GM18861 (cell line): ENCODE data around the gene ZFR.
"Not testable (repeated sequence)": the region's sequence is repeated elsewhere in the genome, so short reads cannot be mapped to it uniquely, and the experiment has no call there.

Experiments
- ATAC-seq: cut with Tn5 transposase; IDR thresholded peaks from one replicate; pipeline ENCODE4 v1.9.1; 2021; ENCODE audit not compliant: unreplicated experiment

ZFR gene

GRCh38 chr5:32323741-32324140 lies 120.8 kb downstream of the ZFR start:
- no peak for ATAC-seq

- ATAC-seq, result no peak
Observed at GRCh38 chr5:32322882-32323281, 121.7 kb downstream of the ZFR start.

GRCh38 chr5:32321787-32322186 lies 122.8 kb downstream of the ZFR start:
- ATAC-seq, result not testable (repeated sequence)

- no peak for ATAC-seq
Observed at GRCh38 chr5:32320576-32320975, 124.0 kb downstream of the ZFR start.

- no peak for ATAC-seq
Observed at GRCh38 chr5:32319926-32320543, 124.5 kb downstream of the ZFR start.

GRCh38 chr5:32319392-32319791 lies 125.1 kb downstream of the ZFR start:
- no peak for ATAC-seq

GRCh38 chr5:32317041-32317440 lies 127.5 kb downstream of the ZFR start:
- no peak for ATAC-seq

GRCh38 chr5:32315221-32316014 lies 129.1 kb downstream of the ZFR start:
- ATAC-seq, result no peak

GRCh38 chr5:32314658-32315057 lies 129.9 kb downstream of the ZFR start:
- no peak for ATAC-seq

GRCh38 chr5:32314152-32314488 lies 130.4 kb downstream of the ZFR start:
- not testable (repeated sequence) for ATAC-seq

- ATAC-seq, result peak; percentile 94
Observed at GRCh38 chr5:32312595-32313332, 131.8 kb downstream of the ZFR start, which contains the start of gene MTMR12. Gene MTMR12, minus strand, starts transcription at chr5:32312939. Its CDS starts 101 bp downstream, at chr5:32312838.

- peak; percentile 8 for ATAC-seq
Observed at GRCh38 chr5:32312197-32312594, 132.3 kb downstream of the ZFR start.

GRCh38 chr5:32311404-32312196 lies 132.9 kb downstream of the ZFR start:
- ATAC-seq, result no peak

GRCh38 chr5:32309761-32310160 lies 134.8 kb downstream of the ZFR start:
- no peak for ATAC-seq

- no peak for ATAC-seq
Observed at GRCh38 chr5:32308946-32309345, 135.6 kb downstream of the ZFR start.

- ATAC-seq, result no peak
Observed at GRCh38 chr5:32307769-32308194, 136.8 kb downstream of the ZFR start.

- ATAC-seq, result no peak
Observed at GRCh38 chr5:32304622-32305021, 139.9 kb downstream of the ZFR start.
